Tibial artery (tissue), 4 donors: ENCODE measurements around the gene FMC1.

ENCODE experiments used
- DNase-seq, 2 donors: peaks; one replicate each; pipeline ENCODE4 v3.0.0-alpha.2; 2019
- H3K27ac ChIP-seq, 2 donors: fragments of 200-600 bp; sonication (generic) in 1 of 2; 1 replicate in 1 of 2; 2 replicates in 1 of 2; pipeline ENCODE4 v1.5.1; 2018 to 2019; ENCODE audit warnings: mild to moderate bottlenecking in 1 of 2
- H3K27me3 ChIP-seq, 2 donors: fragments of 200-600 bp; sonication (generic) in 1 of 2; one replicate each; pipeline versions ENCODE4 v1.5.1 to v1.6.0; 2016 to 2019
- H3K36me3 ChIP-seq, 3 donors: fragments of 200-600 bp; sonication (generic) in 2 of 3; one replicate each; pipeline ENCODE4 v1.5.1; 2016 to 2019; ENCODE audit warnings: mild to moderate bottlenecking in 2 of 3
- H3K4me1 ChIP-seq, 4 donors: fragments of 200-600 bp; sonication (generic) in 2 of 4; 1 replicate in 3 of 4; 2 replicates in 1 of 4; pipeline ENCODE4 v1.5.1; 2016 to 2019
- H3K4me3 ChIP-seq, 2 donors: fragments of 200-600 bp; sonication (generic) in 1 of 2; 1 replicate in 1 of 2; 2 replicates in 1 of 2; pipeline ENCODE4 v1.5.1; 2018 to 2019; ENCODE audit warnings: mild to moderate bottlenecking in 2 of 2
- H3K9me3 ChIP-seq, 3 donors: fragments of 200-600 bp; sonication (generic) in 1 of 3; one replicate each; pipeline ENCODE4 v1.5.1; 2016 to 2019
- intact Hi-C: fragments of 100-400 bp; cut with DNase I; formaldehyde crosslinking; loops from one replicate; pipeline ENCODE4 v1.15.0; 2023; ENCODE audit warnings: low total_unique reads
- TF ChIP-seq, protein P1 (sequence below), 2 experiments: fragments of 200-600 bp in 1 of 2; fragments of 450-650 bp in 1 of 2; IDR thresholded peaks; one replicate each; pipeline ENCODE4 v1.5.1; 2017 to 2019; ENCODE audit warnings: antibody characterized with exemption in 2 of 2, mild to moderate bottlenecking in 1 of 2, moderate library complexity in 1 of 2

The FMC1 gene

DNA sequence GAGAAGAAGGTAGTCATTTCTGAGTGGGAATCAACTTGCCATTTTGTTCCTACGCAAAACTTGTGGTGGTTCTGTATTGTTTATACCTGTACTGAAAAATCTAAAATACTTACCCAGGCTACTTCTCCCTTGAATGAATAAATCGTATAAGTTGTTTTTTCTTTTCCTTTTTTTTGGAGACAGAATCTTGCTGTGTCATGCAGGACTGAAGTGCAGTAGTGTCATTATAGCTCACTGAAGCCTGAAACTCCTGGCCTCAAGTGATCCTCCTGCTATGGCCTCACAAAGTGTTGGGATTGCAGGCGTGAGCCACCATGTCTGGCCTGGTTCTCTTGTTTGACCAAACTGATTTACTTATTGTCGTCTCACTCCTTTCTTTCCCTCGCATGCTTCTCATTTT is 46.5 kb downstream of the FMC1 start:
- TF ChIP-seq, protein P1, sequence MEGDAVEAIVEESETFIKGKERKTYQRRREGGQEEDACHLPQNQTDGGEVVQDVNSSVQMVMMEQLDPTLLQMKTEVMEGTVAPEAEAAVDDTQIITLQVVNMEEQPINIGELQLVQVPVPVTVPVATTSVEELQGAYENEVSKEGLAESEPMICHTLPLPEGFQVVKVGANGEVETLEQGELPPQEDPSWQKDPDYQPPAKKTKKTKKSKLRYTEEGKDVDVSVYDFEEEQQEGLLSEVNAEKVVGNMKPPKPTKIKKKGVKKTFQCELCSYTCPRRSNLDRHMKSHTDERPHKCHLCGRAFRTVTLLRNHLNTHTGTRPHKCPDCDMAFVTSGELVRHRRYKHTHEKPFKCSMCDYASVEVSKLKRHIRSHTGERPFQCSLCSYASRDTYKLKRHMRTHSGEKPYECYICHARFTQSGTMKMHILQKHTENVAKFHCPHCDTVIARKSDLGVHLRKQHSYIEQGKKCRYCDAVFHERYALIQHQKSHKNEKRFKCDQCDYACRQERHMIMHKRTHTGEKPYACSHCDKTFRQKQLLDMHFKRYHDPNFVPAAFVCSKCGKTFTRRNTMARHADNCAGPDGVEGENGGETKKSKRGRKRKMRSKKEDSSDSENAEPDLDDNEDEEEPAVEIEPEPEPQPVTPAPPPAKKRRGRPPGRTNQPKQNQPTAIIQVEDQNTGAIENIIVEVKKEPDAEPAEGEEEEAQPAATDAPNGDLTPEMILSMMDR (IDR thresholded peaks at IDR 0.05) = no peak
- DNase-seq = no peak
- no peaks in the 10 kb centered on the region for H3K27me3 ChIP-seq
- H3K27ac ChIP-seq = no peak overlapping the region
- H3K9me3 ChIP-seq = no peaks in the 10 kb centered on the region
- no peaks in the 10 kb centered on the region for H3K4me1 ChIP-seq
- H3K4me3 ChIP-seq = no peak overlapping the region
- H3K36me3 ChIP-seq = peaks cover 57 to 77% (median 61%) of the 10 kb centered on the region in 3 donors
- intact Hi-C loops = no loop called here

DNA sequence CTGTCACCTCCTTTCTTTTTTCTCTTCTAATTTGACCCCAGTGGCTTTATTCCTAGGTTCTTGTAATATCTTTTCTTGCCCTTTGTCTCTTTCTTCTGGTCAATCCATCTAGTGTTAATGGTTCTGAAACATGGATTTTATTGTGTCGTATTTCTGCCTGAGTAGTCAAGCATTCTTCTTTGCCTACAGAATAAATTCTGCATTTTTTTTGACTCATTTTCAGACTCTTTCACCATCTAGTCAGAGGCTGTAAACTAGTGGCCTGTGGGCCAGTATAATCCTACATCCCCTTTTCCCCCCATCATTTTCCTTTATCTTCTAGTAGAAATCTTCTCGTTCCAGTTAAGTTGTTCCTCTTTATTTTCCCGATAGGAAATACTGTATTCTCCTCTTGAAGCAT is 48.0 kb downstream of the FMC1 start:
- Histone ChIP-seq H3K4me3 (no peak overlapping the region), H3K27me3 (no peaks in the 10 kb centered on the region), H3K36me3 (peaks cover 50 to 70% (median 60%) of the 10 kb centered on the region in 3 donors), H3K27ac (no peak overlapping the region), H3K9me3 (no peaks in the 10 kb centered on the region), H3K4me1 (no peaks in the 10 kb centered on the region)
- intact Hi-C loops = no loop called here
- TF ChIP-seq, protein P1 (IDR thresholded peaks at IDR 0.05) = no peak
- no peak for DNase-seq

DNA sequence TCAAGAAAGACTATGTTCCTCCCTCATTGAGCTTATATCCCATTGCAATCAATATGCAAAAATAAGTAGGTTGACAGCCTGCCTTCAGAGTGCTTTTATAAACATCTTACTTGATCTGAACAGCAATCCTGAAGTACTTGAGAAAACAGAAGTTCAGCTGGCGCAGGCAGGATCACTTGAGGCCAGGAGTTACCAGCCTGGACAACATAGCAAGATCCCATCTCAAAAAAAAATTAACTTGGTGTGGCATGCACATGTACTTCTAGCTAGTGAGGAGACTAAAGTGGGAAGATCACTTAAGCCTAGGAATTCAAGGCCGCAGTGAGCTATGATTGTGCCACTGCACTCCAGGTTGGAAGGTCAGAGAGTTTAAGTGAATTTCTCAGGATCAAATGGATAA is 48.6 kb downstream of the FMC1 start:
- H3K36me3 ChIP-seq = peaks cover 46 to 63% (median 55%) of the 10 kb centered on the region in 3 donors
- intact Hi-C loops = no loop called here
- TF ChIP-seq, protein P1 (IDR thresholded peaks at IDR 0.05) = no peak

DNA sequence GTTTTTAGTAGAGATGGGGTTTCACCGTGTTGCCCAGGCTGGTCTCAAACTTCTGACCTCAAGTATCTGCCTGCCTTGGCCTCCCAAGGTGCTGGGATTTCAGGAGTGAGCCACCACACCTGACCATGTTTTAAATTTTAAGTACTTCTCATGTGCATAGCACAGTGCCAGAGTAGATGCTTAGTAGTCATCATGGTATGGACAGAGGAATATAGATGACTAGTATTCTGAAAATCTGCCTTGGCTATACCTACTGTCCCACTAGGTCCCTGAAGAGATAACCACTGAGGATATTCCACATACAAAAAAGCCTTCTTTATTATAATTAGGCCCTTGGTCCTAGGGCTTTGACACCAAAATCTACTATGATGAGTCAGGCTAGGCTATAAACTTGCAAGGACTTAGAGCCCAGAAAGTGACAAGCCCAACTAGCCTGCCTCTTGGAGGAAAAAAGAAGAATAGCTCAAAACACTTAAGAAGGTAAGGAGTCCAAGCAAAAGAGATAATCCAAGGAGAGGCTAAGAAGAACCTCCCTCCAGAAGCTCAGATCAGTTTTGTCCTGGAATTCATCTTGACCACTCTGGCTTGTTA is 52.6 kb downstream of the FMC1 start:
- TF ChIP-seq, protein P1 (IDR thresholded peaks at IDR 0.05) = no peak
- no peak overlapping the region for H3K4me3 ChIP-seq
- no peak for DNase-seq
- no peaks in the 10 kb centered on the region for H3K27me3 ChIP-seq
- H3K9me3 ChIP-seq = no peaks in the 10 kb centered on the region
- H3K4me1 ChIP-seq = peaks cover 0 to 29% (median 7%) of the 10 kb centered on the region in 4 donors
- peaks cover 21 to 37% (median 35%) of the 10 kb centered on the region in 3 donors for H3K36me3 ChIP-seq
- H3K27ac ChIP-seq = no peak overlapping the region
- intact Hi-C loops = no loop called here

More for the DNA sequence above, 48.6 kb downstream of the FMC1 start:
- Histone ChIP-seq H3K9me3 (no peaks in the 10 kb centered on the region), H3K4me3 (no peak overlapping the region), H3K27me3 (no peaks in the 10 kb centered on the region), H3K4me1 (peaks cover 0 to 5% (median 0%) of the 10 kb centered on the region in 4 donors), H3K27ac (no peak overlapping the region)
- no peak for DNase-seq

DNA sequence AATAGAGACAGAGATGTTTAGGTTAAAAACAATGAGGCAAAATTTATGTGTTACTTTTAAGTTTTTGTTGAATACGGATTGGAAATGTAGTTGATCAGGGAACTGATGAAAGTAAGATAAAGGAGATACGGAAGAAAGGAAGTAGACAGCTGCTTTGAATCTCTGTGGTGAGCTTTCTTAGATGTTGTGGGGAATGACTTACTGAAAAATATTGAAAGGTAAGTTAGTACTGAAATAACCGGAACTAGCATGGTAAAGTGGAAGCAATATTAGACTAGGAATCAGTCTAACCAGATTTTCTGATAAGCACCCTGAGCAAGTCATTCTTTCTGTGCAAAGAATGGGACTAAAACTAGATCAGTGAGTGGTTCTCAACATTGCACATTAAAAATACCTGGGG is 53.4 kb downstream of the FMC1 start:
- intact Hi-C loops = no loop called here
- Histone ChIP-seq H3K36me3 (peaks cover 27 to 41% (median 35%) of the 10 kb centered on the region in 3 donors), H3K27me3 (no peaks in the 10 kb centered on the region), H3K4me3 (no peak overlapping the region), H3K4me1 (peaks cover 0 to 29% (median 7%) of the 10 kb centered on the region in 4 donors), H3K9me3 (no peaks in the 10 kb centered on the region), H3K27ac (no peak overlapping the region)
- no peak for DNase-seq
- TF ChIP-seq, protein P1 (IDR thresholded peaks at IDR 0.05) = no peak
